GM12878 (cell line): ENCODE measurements around the gene REEP6. TPM values are rescaled to one million over a fixed set of nuclear protein-coding genes. Genes with fewer than 3 reads are reported as not detected.

Experiments
- BACH1 ChIP-seq: fragments of 450-650 bp; IDR thresholded peaks from 2 replicates; pipeline ENCODE4 v1.6.1; 2017; ENCODE audit warnings: mild to moderate bottlenecking, borderline replicate concordance
- KAT2A ChIP-seq: conservative IDR thresholded peaks from 2 replicates; pipeline ENCODE4 v1.6.1; 2011; ENCODE audit warnings: low read depth, low read length; ENCODE audit not compliant: control insufficient read depth
- MTA2 ChIP-seq: fragments of 450-650 bp; IDR thresholded peaks from 2 replicates; pipeline ENCODE4 v1.6.1; 2016; ENCODE audit warnings: low read depth, mild to moderate bottlenecking, moderate library complexity
- SRF ChIP-seq, 2 experiments: IDR thresholded peaks; 2 replicates each; pipeline ENCODE4 v1.6.1; 2011; ENCODE audit warnings: low read depth in 2 of 2, low read length in 2 of 2, mild to moderate bottlenecking in 1 of 2, moderate library complexity in 1 of 2
- YY1 ChIP-seq: IDR thresholded peaks from 2 replicates; pipeline ENCODE4 v1.6.1; 2011; ENCODE audit warnings: low read depth, mild to moderate bottlenecking, low read length
- polyA plus RNA-seq, 11 experiments: library from polyadenylated mRNA; depleted of rRNA in 4 of 11; unstranded in 6 of 11; stranded (reverse) in 5 of 11; fragments of >200 nt; fragmentation: Nextera tagmentation in 4 of 11; fragmentation: Illumina TruSeq in 1 of 11; extraction: Ambion mirVana in 4 of 11; extraction: Trizol in 1 of 11; gene quantifications; 1 replicate in 1 of 11; 2 replicates in 10 of 11; pipeline versions ENCODE4 v1.2.1 to v1.2.3, GENCODE V29; 2011 to 2016; ENCODE audit warnings: inconsistent platforms in 2 of 11, missing spikeins in 2 of 11, low read depth in 1 of 11
- total RNA-seq, 4 experiments: library from RNA; depleted of rRNA in 3 of 4; stranded (reverse); fragments of >200 nt in 3 of 4; fragmentation: Illumina TruSeq in 1 of 4; extraction: Trizol in 1 of 4; gene quantifications; 2 replicates each; pipeline versions ENCODE4 v1.2.1 to v1.2.3, GENCODE V29; 2013 to 2021

Gene REEP6
- total and polyA plus RNA-seq, 10 of the 15 experiments (the other 5 are each of a cell fraction or from before 2014, with no cell fraction given): 0.06 to 1.1 (median 0.39) TPM; not detected in 2

DNA sequence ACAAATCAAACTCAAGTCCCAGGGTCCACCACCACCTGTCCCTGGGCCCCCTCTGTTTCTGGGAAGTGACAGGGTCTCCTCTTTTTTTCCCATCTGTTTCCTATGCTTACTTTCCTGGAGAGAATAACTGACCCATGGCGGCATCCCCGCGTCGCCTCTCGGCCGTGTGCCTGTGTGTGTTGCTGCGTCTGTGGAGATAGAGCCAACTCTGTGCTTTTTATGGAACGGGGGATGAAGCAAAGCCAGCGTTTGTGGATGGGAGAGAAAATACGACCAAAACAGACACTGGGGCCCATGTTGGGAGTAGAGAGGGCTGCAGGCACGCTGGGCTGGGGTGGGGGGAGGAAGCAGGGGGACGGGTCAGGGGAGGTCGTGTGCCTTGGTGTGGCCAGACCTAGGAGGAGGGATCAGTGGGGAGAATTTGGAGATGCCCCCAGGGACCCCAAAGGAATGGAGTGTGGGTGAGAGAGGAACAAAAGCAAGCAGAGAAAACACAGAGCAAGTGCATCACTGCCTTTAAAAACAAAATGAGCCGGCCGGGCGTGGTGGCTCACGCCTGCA, 49.5 kb downstream of the REEP6 start (continued):
- TF ChIP-seq MTA2 (no peak), SRF (IDR thresholded peaks at IDR 0.05; ENCODE audit: low read depth in 2 of 2, low read length in 2 of 2) (no peak), KAT2A (no peak), BACH1 (no peak), YY1 (no peak)

Other genes with a start within 250 kb of the REEP6 start
Only the 7 nearest of the 18 such genes appear.
- 1,524 and 1,715 TPM in 2 replicates for gene RPS15, start 52.8 kb upstream of the REEP6 start, total RNA-seq (2014; rRNA removed)
- 972 and 1,030 TPM in 2 replicates for gene RPS15, start 52.8 kb upstream of the REEP6 start, total RNA-seq (2014; rRNA removed; fragmentation: Illumina TruSeq; extraction: Trizol)
- 2,219 and 2,315 TPM in 2 replicates for gene RPS15, start 52.8 kb upstream of the REEP6 start, total RNA-seq (2021)
- 524 and 1,111 TPM in 2 replicates for gene RPS15, start 52.8 kb upstream of the REEP6 start, polyA plus RNA-seq (2011; rRNA removed)
- gene RPS15, start 52.8 kb upstream of the REEP6 start, polyA plus RNA-seq (2014; fragmentation: Illumina TruSeq; extraction: Trizol): 209 and 786 TPM in 2 replicates
- gene RPS15, start 52.8 kb upstream of the REEP6 start, polyA plus RNA-seq (2014; fragmentation: Nextera tagmentation; extraction: Ambion mirVana): 100 to 1,000 TPM; 559 to 717 TPM
- gene RPS15, start 52.8 kb upstream of the REEP6 start, polyA plus RNA-seq (2014; rRNA removed): 3,158 and 3,344 TPM in 2 replicates
- gene RPS15, start 52.8 kb upstream of the REEP6 start, polyA plus RNA-seq (2016; fragmentation: Nextera tagmentation; extraction: Ambion mirVana): 1,000 to 10,000 TPM; 1,763 to 1,909 TPM
- under 0.01 and 0.11 TPM in 2 replicates for gene APC2, start 41.1 kb upstream of the REEP6 start, total RNA-seq (2014; rRNA removed)
- 0.05 TPM in 1 of 2 replicates, not detected in the other for gene APC2, start 41.1 kb upstream of the REEP6 start, total RNA-seq (2014; rRNA removed; fragmentation: Illumina TruSeq; extraction: Trizol)
- gene APC2, start 41.1 kb upstream of the REEP6 start, total RNA-seq (2021): 0.08 and 0.26 TPM in 2 replicates
- not detected in 2 replicates for gene APC2, start 41.1 kb upstream of the REEP6 start, polyA plus RNA-seq (2011; rRNA removed)
- not detected in 2 replicates for gene APC2, start 41.1 kb upstream of the REEP6 start, polyA plus RNA-seq (2014; fragmentation: Illumina TruSeq; extraction: Trizol)
- gene APC2, start 41.1 kb upstream of the REEP6 start, polyA plus RNA-seq (2014; fragmentation: Nextera tagmentation; extraction: Ambion mirVana): under 1 TPM in 1 of 2 experiments, not detected in 1; 0.02 TPM
- gene APC2, start 41.1 kb upstream of the REEP6 start, polyA plus RNA-seq (2014; rRNA removed): 0.16 and 0.73 TPM in 2 replicates
- under 1 TPM in 1 of 2 experiments, not detected in 1; 0.04 TPM for gene APC2, start 41.1 kb upstream of the REEP6 start, polyA plus RNA-seq (2016; fragmentation: Nextera tagmentation; extraction: Ambion mirVana)
- gene C19orf25, start 12.0 kb upstream of the REEP6 start, total RNA-seq (2014; rRNA removed): 36.3 and 38.3 TPM in 2 replicates
- 11.7 and 14.8 TPM in 2 replicates for gene C19orf25, start 12.0 kb upstream of the REEP6 start, total RNA-seq (2014; rRNA removed; fragmentation: Illumina TruSeq; extraction: Trizol)
- 36.5 and 37.5 TPM in 2 replicates for gene C19orf25, start 12.0 kb upstream of the REEP6 start, total RNA-seq (2021)
- 6.3 and 13.6 TPM in 2 replicates for gene C19orf25, start 12.0 kb upstream of the REEP6 start, polyA plus RNA-seq (2011; rRNA removed)
- 4.2 and 13.2 TPM in 2 replicates for gene C19orf25, start 12.0 kb upstream of the REEP6 start, polyA plus RNA-seq (2014; fragmentation: Illumina TruSeq; extraction: Trizol)
- 1 to 10 TPM; 1.2 to 3.9 TPM for gene C19orf25, start 12.0 kb upstream of the REEP6 start, polyA plus RNA-seq (2014; fragmentation: Nextera tagmentation; extraction: Ambion mirVana)
- 42.5 and 52.5 TPM in 2 replicates for gene C19orf25, start 12.0 kb upstream of the REEP6 start, polyA plus RNA-seq (2014; rRNA removed)
- gene C19orf25, start 12.0 kb upstream of the REEP6 start, polyA plus RNA-seq (2016; fragmentation: Nextera tagmentation; extraction: Ambion mirVana): 10 to 100 TPM; 60.9 to 67.0 TPM
- 0.40 and 0.60 TPM in 2 replicates for gene PCSK4, start 831 bp upstream of the REEP6 start, total RNA-seq (2014; rRNA removed)
- gene PCSK4, start 831 bp upstream of the REEP6 start, total RNA-seq (2014; rRNA removed; fragmentation: Illumina TruSeq; extraction: Trizol): 0.27 TPM in 1 of 2 replicates, not detected in the other
- gene PCSK4, start 831 bp upstream of the REEP6 start, total RNA-seq (2021): 0.90 and 0.95 TPM in 2 replicates
- gene PCSK4, start 831 bp upstream of the REEP6 start, polyA plus RNA-seq (2011; rRNA removed): 0.12 and 0.35 TPM in 2 replicates
- not detected in 2 replicates for gene PCSK4, start 831 bp upstream of the REEP6 start, polyA plus RNA-seq (2014; fragmentation: Illumina TruSeq; extraction: Trizol)
- gene PCSK4, start 831 bp upstream of the REEP6 start, polyA plus RNA-seq (2014; fragmentation: Nextera tagmentation; extraction: Ambion mirVana): not detected
- gene PCSK4, start 831 bp upstream of the REEP6 start, polyA plus RNA-seq (2014; rRNA removed): 0.99 and 1.6 TPM in 2 replicates
- under 1 TPM; 0.32 to 0.57 TPM for gene PCSK4, start 831 bp upstream of the REEP6 start, polyA plus RNA-seq (2016; fragmentation: Nextera tagmentation; extraction: Ambion mirVana)
- 0.17 TPM in 1 of 2 replicates, not detected in the other for gene ADAMTSL5, start 21.8 kb downstream of the REEP6 start, total RNA-seq (2014; rRNA removed)
- gene ADAMTSL5, start 21.8 kb downstream of the REEP6 start, total RNA-seq (2014; rRNA removed; fragmentation: Illumina TruSeq; extraction: Trizol): not detected in 2 replicates
- 0.40 and 0.51 TPM in 2 replicates for gene ADAMTSL5, start 21.8 kb downstream of the REEP6 start, total RNA-seq (2021)
- 0.04 TPM in 1 of 2 replicates, not detected in the other for gene ADAMTSL5, start 21.8 kb downstream of the REEP6 start, polyA plus RNA-seq (2011; rRNA removed)
- 0.04 TPM in 1 of 2 replicates, not detected in the other for gene ADAMTSL5, start 21.8 kb downstream of the REEP6 start, polyA plus RNA-seq (2014; fragmentation: Illumina TruSeq; extraction: Trizol)
- not detected for gene ADAMTSL5, start 21.8 kb downstream of the REEP6 start, polyA plus RNA-seq (2014; fragmentation: Nextera tagmentation; extraction: Ambion mirVana)
- 0.09 and 0.47 TPM in 2 replicates for gene ADAMTSL5, start 21.8 kb downstream of the REEP6 start, polyA plus RNA-seq (2014; rRNA removed)
- under 1 TPM in 1 of 2 experiments, not detected in 1; 0.83 TPM for gene ADAMTSL5, start 21.8 kb downstream of the REEP6 start, polyA plus RNA-seq (2016; fragmentation: Nextera tagmentation; extraction: Ambion mirVana)
- not detected in 2 replicates for gene PLK5, start 32.9 kb downstream of the REEP6 start, total RNA-seq (2014; rRNA removed)
- gene PLK5, start 32.9 kb downstream of the REEP6 start, total RNA-seq (2014; rRNA removed; fragmentation: Illumina TruSeq; extraction: Trizol): not detected in 2 replicates
- gene PLK5, start 32.9 kb downstream of the REEP6 start, total RNA-seq (2021): 0.13 and 0.51 TPM in 2 replicates
- gene PLK5, start 32.9 kb downstream of the REEP6 start, polyA plus RNA-seq (2011; rRNA removed): not detected in 2 replicates
- gene PLK5, start 32.9 kb downstream of the REEP6 start, polyA plus RNA-seq (2014; fragmentation: Illumina TruSeq; extraction: Trizol): not detected in 2 replicates
- gene PLK5, start 32.9 kb downstream of the REEP6 start, polyA plus RNA-seq (2014; fragmentation: Nextera tagmentation; extraction: Ambion mirVana): not detected
- not detected in 2 replicates for gene PLK5, start 32.9 kb downstream of the REEP6 start, polyA plus RNA-seq (2014; rRNA removed)
- not detected for gene PLK5, start 32.9 kb downstream of the REEP6 start, polyA plus RNA-seq (2016; fragmentation: Nextera tagmentation; extraction: Ambion mirVana)
- 4.3 and 5.7 TPM in 2 replicates for gene MEX3D, start 77.1 kb downstream of the REEP6 start, total RNA-seq (2014; rRNA removed)
- gene MEX3D, start 77.1 kb downstream of the REEP6 start, total RNA-seq (2014; rRNA removed; fragmentation: Illumina TruSeq; extraction: Trizol): 0.76 and 1.2 TPM in 2 replicates
- gene MEX3D, start 77.1 kb downstream of the REEP6 start, total RNA-seq (2021): 6.1 and 6.8 TPM in 2 replicates
- 0.55 and 0.87 TPM in 2 replicates for gene MEX3D, start 77.1 kb downstream of the REEP6 start, polyA plus RNA-seq (2011; rRNA removed)
- gene MEX3D, start 77.1 kb downstream of the REEP6 start, polyA plus RNA-seq (2014; fragmentation: Illumina TruSeq; extraction: Trizol): 0.43 TPM in 2 replicates
- gene MEX3D, start 77.1 kb downstream of the REEP6 start, polyA plus RNA-seq (2014; fragmentation: Nextera tagmentation; extraction: Ambion mirVana): 1 to 10 TPM in 1 of 2 experiments, under 1 TPM in 1; 0.42 to 1.6 TPM
- gene MEX3D, start 77.1 kb downstream of the REEP6 start, polyA plus RNA-seq (2014; rRNA removed): 3.3 and 3.6 TPM in 2 replicates
- gene MEX3D, start 77.1 kb downstream of the REEP6 start, polyA plus RNA-seq (2016; fragmentation: Nextera tagmentation; extraction: Ambion mirVana): under 1 TPM; 0.18 to 0.63 TPM